ENCODE results near the gene AMIGO3.
"Not testable (repeated sequence)": the region's sequence is repeated elsewhere in the genome, so short reads cannot be mapped to it uniquely, and the experiment has no call there.

AMIGO3 gene

GRCh38 chr3:49703443-49703927 is 16.0 kb downstream of the AMIGO3 start:
- no peak for FAIRE-seq
- TF ChIP-seq CTCF (IDR thresholded peaks at IDR 0.05; ENCODE audit: insufficient read depth, missing control alignments) = peak; percentile 80
- peak; percentile 88 for DNase-seq (ENCODE audit: insufficient read length, low spot score)

- no peak for TF ChIP-seq CTCF (IDR thresholded peaks at IDR 0.05; ENCODE audit: insufficient read depth, missing control alignments)
- FAIRE-seq = no peak
These were observed 16.8 kb downstream of the AMIGO3 start for GRCh38 chr3:49702672-49703071.

GRCh38 chr3:49701388-49702077 is 18.0 kb downstream of the AMIGO3 start:
- no peak for TF ChIP-seq CTCF (IDR thresholded peaks at IDR 0.05; ENCODE audit: insufficient read depth, missing control alignments)
- DNase-seq (ENCODE audit: insufficient read length, low spot score) (no peak), FAIRE-seq (no peak)

More at GRCh38 chr3:49702672-49703071, 16.8 kb downstream of the AMIGO3 start:
- no peak for DNase-seq (ENCODE audit: insufficient read length, low spot score)

GRCh38 chr3:49700453-49701128 is 18.9 kb downstream of the AMIGO3 start:
- DNase-seq (ENCODE audit: insufficient read length, low spot score) (no peak), FAIRE-seq (no peak)
- TF ChIP-seq CTCF (IDR thresholded peaks at IDR 0.05; ENCODE audit: insufficient read depth, missing control alignments) = peak; percentile 10

GRCh38 chr3:49700014-49700413 is 19.5 kb downstream of the AMIGO3 start:
- TF ChIP-seq CTCF (IDR thresholded peaks at IDR 0.05; ENCODE audit: insufficient read depth, missing control alignments) = no peak
- no peak for DNase-seq (ENCODE audit: insufficient read length, low spot score)
- FAIRE-seq = no peak

- FAIRE-seq (no peak), DNase-seq (ENCODE audit: insufficient read length, low spot score) (no peak)
- no peak for TF ChIP-seq CTCF (IDR thresholded peaks at IDR 0.05; ENCODE audit: insufficient read depth, missing control alignments)
These were observed 20.1 kb downstream of the AMIGO3 start for GRCh38 chr3:49699281-49699979.

- not testable (repeated sequence) for DNase-seq (ENCODE audit: insufficient read length, low spot score); FAIRE-seq
These were observed 24.0 kb downstream of the AMIGO3 start for GRCh38 chr3:49695350-49696015.

GRCh38 chr3:49694409-49695070 is 24.9 kb downstream of the AMIGO3 start:
- DNase-seq (ENCODE audit: insufficient read length, low spot score); FAIRE-seq: not testable (repeated sequence)

- not testable (repeated sequence) for DNase-seq (ENCODE audit: insufficient read length, low spot score); FAIRE-seq
These were observed 28.0 kb downstream of the AMIGO3 start for GRCh38 chr3:49691481-49691880.

- FAIRE-seq; DNase-seq (ENCODE audit: insufficient read length, low spot score): not testable (repeated sequence)
These were observed 28.6 kb downstream of the AMIGO3 start for GRCh38 chr3:49690856-49691255.

Data from D721Med (cell line).